ENCODE measurements around the gene VWA5B1. TPM values are rescaled to one million over a fixed set of nuclear protein-coding genes. Genes with fewer than 3 reads are reported as not detected.
A peak's percentile ranks its signal among the peaks of the same experiment; 100 is the strongest.

Gene VWA5B1
- total RNA-seq, 1 donor, result not detected

GRCh38 chr1:20365421-20366055 lies 74.9 kb downstream of the VWA5B1 start:
- TF ChIP-seq CTCF (IDR thresholded peaks at IDR 0.05; ENCODE audit: insufficient read depth, low read length), result no peak
- DNase-seq (ENCODE audit: low read depth), result no peak

GRCh38 chr1:20366056-20366462 lies 75.4 kb downstream of the VWA5B1 start:
- no peak for DNase-seq (ENCODE audit: low read depth)
- no peak for TF ChIP-seq CTCF (IDR thresholded peaks at IDR 0.05; ENCODE audit: insufficient read depth, low read length)
- H3K4me3 ChIP-seq (ENCODE audit: low read depth, low read length), result no peak overlapping the region

More at GRCh38 chr1:20365421-20366055, 74.9 kb downstream of the VWA5B1 start:
- no peak overlapping the region for H3K4me3 ChIP-seq (ENCODE audit: low read depth, low read length)

GRCh38 chr1:20366463-20367115 lies 75.9 kb downstream of the VWA5B1 start:
- peak overlapping the region; percentile 43 for H3K4me3 ChIP-seq (ENCODE audit: low read depth, low read length)
- DNase-seq (ENCODE audit: low read depth), result no peak
- no peak for TF ChIP-seq CTCF (IDR thresholded peaks at IDR 0.05; ENCODE audit: insufficient read depth, low read length)

GRCh38 chr1:20367116-20367585 lies 76.5 kb downstream of the VWA5B1 start:
- peak; percentile 88 for TF ChIP-seq CTCF (IDR thresholded peaks at IDR 0.05; ENCODE audit: insufficient read depth, low read length)
- peak; percentile 57 for DNase-seq (ENCODE audit: low read depth)
- peak overlapping the region; percentile 13 for H3K4me3 ChIP-seq (ENCODE audit: low read depth, low read length)

GRCh38 chr1:20367626-20368025 lies 77.0 kb downstream of the VWA5B1 start:
- H3K4me3 ChIP-seq (ENCODE audit: low read depth, low read length), result no peak overlapping the region
- no peak for TF ChIP-seq CTCF (IDR thresholded peaks at IDR 0.05; ENCODE audit: insufficient read depth, low read length)
- no peak for DNase-seq (ENCODE audit: low read depth)

GRCh38 chr1:20368866-20369470 lies 78.3 kb downstream of the VWA5B1 start:
- H3K4me3 ChIP-seq (ENCODE audit: low read depth, low read length), result no peak overlapping the region
- no peak for TF ChIP-seq CTCF (IDR thresholded peaks at IDR 0.05; ENCODE audit: insufficient read depth, low read length)
- no peak for DNase-seq (ENCODE audit: low read depth)

Data from fibroblast of the aortic adventitia (primary cell).